GM19035 (cell line): ENCODE measurements around the gene TTC27.
"Not testable (repeated sequence)": the region's sequence is repeated elsewhere in the genome, so short reads cannot be mapped to it uniquely, and the experiment has no call there.

Experiments
- ATAC-seq: cut with Tn5 transposase; IDR thresholded peaks from one replicate; pipeline ENCODE4 v1.9.1; 2021; ENCODE audit not compliant: unreplicated experiment

The TTC27 gene

DNA sequence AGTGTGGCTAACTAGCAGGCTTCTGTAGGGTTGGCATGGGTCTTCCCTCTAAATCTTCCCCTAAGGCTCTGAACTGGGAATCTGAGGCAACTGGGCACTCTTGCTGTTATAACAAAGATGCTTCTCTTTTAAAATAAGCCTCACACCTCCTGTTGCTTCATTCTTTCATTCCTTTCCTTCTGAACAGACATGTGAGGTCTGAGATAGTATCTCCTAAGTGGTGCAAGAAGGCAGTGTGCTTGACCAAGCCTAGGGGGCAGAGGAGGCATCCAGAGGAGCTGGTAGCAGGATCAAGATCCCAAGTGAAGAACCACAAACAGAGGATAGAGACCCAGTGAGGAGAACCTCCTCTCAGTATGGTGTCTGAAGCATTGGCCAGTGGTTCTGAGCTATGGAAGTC lies 90.9 kb downstream of the TTC27 start:
- no peak for ATAC-seq

- no peak for ATAC-seq
Measured at GRCh38 chr2:32719430-32719829, 91.6 kb downstream of the TTC27 start.

GRCh38 chr2:32719933-32720716 lies 92.3 kb downstream of the TTC27 start:
- ATAC-seq: no peak

- ATAC-seq: no peak
Measured at GRCh38 chr2:32720771-32721170, 92.9 kb downstream of the TTC27 start.

GRCh38 chr2:32721376-32721775 lies 93.5 kb downstream of the TTC27 start:
- no peak for ATAC-seq

- ATAC-seq: no peak
Measured at GRCh38 chr2:32723467-32724079, 95.7 kb downstream of the TTC27 start.

DNA sequence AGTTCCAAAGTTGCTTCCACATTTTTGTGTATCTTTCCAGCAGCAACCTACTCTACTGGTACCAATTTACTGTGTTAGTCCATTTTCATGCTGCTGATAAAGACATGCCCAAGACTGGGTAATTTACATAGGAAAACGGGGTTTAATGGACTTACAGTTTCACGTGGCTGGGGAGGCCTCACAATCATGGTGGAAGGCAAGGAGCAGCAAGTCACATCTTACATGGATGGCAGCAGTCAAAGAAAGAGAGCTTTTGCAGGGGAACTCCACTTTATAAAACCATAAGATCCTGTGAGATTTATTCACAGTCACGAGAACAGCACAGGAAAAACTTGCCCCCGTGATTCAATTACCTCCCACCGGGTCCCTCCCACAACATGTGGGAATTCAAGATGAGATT lies 98.8 kb downstream of the TTC27 start:
- ATAC-seq: not testable (repeated sequence)

GRCh38 chr2:32727157-32727556 lies 99.3 kb downstream of the TTC27 start:
- ATAC-seq: no peak

GRCh38 chr2:32730958-32731357 lies 103.1 kb downstream of the TTC27 start:
- ATAC-seq: not testable (repeated sequence)

GRCh38 chr2:32732120-32732519 lies 104.3 kb downstream of the TTC27 start:
- no peak for ATAC-seq

- no peak for ATAC-seq
Measured at GRCh38 chr2:32732912-32733472, 105.1 kb downstream of the TTC27 start.

- no peak for ATAC-seq
Measured at GRCh38 chr2:32735348-32735747, 107.5 kb downstream of the TTC27 start.

DNA sequence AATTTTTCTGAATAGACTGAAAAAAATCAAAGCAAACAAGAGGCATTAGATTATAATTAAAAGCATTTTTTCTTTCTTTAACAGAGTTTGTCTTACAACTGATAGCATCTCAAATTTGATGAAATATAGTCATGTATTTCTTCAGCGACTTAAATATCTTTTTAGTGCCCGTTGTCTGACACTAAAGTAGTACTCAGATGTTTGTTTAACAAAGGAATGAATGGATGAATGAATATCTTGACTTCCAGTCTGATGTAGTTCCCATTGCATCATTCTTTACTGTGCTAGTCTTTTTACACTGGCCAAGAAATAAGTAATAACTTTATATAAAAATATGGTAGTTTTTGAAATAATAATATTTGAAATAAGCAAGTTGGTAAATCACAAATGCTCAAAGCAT lies 111.1 kb downstream of the TTC27 start:
- no peak for ATAC-seq

- ATAC-seq: no peak
Measured at GRCh38 chr2:32739664-32740063, 111.8 kb downstream of the TTC27 start.

DNA sequence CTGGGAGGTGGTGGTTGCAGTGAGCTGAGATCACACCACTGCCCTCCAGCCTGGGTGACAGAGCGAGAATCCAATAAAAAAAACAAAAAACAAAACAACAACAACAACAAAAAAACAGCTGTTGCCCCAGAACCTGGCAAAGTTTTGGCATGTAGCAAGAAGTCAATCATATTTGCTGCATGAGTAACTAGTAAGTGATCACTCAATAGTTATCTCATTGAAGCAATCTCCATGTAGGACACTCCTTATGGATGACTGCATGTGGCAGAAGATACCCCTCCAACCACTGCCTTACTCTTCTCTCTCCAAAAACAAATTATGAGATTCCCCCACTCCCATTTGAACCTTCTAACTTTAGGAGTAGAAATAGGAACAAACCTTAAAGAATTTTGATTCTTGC lies 113.7 kb downstream of the TTC27 start:
- ATAC-seq: no peak

- ATAC-seq: no peak
Measured at GRCh38 chr2:32742376-32742775, 114.5 kb downstream of the TTC27 start.

- peak; percentile 72 for ATAC-seq
Measured at GRCh38 chr2:32743480-32744236, 115.8 kb downstream of the TTC27 start.

DNA sequence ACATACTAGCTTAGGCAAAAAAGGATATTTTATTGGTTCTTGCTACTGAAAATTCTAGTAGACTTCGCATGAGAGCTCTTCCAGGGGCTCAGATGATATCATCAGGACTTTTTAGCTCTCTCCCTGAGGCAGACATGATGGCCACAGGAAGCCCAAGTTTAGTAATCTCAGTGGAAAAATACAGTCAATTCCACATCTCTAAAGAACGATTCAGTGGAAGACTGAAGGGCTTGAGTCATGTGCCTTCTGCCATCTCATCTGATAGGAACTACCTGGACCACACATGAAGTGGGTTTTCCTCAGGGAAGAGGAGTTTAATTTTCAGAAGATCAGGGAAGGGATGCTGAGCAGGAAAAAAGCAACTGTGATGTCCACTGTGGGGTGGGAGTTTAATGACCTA lies 117.3 kb downstream of the TTC27 start:
- ATAC-seq: no peak

GRCh38 chr2:32745675-32746074 lies 117.8 kb downstream of the TTC27 start:
- no peak for ATAC-seq

GRCh38 chr2:32746669-32747068 lies 118.8 kb downstream of the TTC27 start:
- ATAC-seq: no peak

DNA sequence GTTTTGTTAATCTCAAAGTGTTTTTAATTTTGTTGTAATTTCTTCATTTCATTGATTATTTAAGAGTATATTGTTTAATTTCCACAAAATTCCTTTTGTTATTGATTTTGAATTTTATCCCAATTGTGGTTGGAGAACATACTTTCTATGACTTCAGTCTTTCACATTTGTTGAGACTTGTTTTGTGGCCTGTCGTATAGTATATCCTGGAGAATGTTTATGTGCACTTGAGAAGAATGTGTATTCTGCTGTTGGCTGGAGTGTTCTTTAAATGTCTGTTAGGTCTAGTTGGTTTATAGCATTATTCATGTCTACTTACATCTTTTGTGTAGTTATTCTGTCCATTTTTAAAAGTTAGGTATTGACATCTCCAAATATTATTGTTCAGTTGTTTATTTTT lies 120.3 kb downstream of the TTC27 start:
- no peak for ATAC-seq

GRCh38 chr2:32750880-32751279 lies 123.0 kb downstream of the TTC27 start:
- no peak for ATAC-seq
